ENCODE measurements around the gene PLA2G7.

PLA2G7 gene

DNA sequence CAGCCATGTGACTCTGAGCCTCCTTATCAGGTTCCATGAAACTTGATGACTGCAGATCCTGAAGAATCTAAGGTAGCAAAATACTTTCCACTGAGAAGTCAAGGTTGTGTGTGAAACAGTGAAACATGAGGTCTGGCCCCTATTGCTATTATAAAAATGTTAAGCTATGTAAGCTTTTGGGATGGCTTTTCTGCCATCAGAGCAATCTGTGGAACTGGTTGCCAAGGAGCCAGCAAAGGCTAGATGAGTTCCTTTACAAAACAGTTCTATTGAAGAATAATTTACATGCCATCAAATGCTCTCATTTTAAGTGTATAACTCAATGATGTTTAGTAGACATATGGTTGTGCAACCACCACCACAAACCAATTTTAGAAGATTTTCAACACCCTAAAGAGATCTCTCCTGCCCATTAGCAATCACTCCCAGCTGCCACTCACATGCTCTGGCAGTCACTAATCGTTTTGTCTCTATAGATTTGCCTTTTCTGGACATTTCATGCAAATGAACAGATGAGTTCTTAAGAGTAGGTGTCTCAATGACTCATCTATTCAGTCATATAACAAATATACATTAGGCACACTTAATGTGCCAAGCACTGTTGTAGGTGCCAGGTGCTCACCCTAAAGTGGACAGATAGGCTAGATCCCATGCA, 38.2 kb upstream of the PLA2G7 start:
- Histone ChIP-seq H3K36me3 (ENCODE audit: control insufficient read depth in 2 of 2, insufficient read depth in 1 of 2, low read length in 2 of 2) (no peaks in the 10 kb centered on the region), H3K4me3 (ENCODE audit: low read depth, low read length) (no peak overlapping the region), H3K27ac (ENCODE audit: extremely low read depth, low read depth, low read length) (no peak overlapping the region), H3K4me1 (ENCODE audit: control insufficient read depth, insufficient read depth, low read length) (no peaks in the 10 kb centered on the region), H3K9me3 (ENCODE audit: control insufficient read depth, insufficient read depth, low read depth, low read length) (no peaks in the 10 kb centered on the region)
- CTCF ChIA-PET: interaction anchor here (0.7 to 1.1 kb wide), 3 partner anchors 9 to 683 kb away, joined by 3 to 5 read pairs (median 4); no protein-coding TSS in a partner anchor
- TF ChIP-seq ZNF76 (tag by site-specific recombination; IDR thresholded peaks at IDR 0.05; ENCODE audit: borderline replicate concordance, low read depth) (no peak), REPIN1 (tag by site-specific recombination; IDR thresholded peaks at IDR 0.05; ENCODE audit: low read depth) (no peak), GLI2 (tag by site-specific recombination; IDR thresholded peaks at IDR 0.05; ENCODE audit: borderline replicate concordance, low read depth) (no peak), OVOL3 (tag by site-specific recombination; IDR thresholded peaks at IDR 0.05) (no peak)
- TF ChIP-seq, protein P1, sequence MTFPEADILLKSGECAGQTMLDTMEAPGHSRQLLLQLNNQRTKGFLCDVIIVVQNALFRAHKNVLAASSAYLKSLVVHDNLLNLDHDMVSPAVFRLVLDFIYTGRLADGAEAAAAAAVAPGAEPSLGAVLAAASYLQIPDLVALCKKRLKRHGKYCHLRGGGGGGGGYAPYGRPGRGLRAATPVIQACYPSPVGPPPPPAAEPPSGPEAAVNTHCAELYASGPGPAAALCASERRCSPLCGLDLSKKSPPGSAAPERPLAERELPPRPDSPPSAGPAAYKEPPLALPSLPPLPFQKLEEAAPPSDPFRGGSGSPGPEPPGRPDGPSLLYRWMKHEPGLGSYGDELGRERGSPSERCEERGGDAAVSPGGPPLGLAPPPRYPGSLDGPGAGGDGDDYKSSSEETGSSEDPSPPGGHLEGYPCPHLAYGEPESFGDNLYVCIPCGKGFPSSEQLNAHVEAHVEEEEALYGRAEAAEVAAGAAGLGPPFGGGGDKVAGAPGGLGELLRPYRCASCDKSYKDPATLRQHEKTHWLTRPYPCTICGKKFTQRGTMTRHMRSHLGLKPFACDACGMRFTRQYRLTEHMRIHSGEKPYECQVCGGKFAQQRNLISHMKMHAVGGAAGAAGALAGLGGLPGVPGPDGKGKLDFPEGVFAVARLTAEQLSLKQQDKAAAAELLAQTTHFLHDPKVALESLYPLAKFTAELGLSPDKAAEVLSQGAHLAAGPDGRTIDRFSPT (tag by site-specific recombination; IDR thresholded peaks at IDR 0.05): no peak
- POLR2A ChIA-PET: interaction anchor here (0.6 kb wide), 1 partner anchor 382 kb away, joined by 3 read pairs; no protein-coding TSS in a partner anchor

DNA sequence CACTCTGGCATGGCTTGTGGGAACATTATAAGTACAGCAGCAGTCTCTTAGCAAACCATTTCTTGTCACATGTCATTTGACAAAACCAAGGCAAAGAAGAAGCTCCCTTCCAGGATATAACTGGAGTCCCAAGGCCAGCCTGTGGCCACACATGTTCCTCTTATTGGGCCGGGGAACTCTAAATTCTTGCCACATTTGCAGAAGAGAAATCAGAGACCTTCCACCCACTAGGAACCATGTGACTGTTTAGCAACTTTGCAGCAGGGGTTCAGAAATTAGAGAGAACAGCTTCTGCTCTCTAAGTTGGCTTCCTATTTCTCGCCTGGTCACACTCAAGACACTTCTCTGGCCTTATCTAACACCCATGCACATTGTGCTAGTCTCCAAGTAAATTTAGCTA, 37.6 kb upstream of the PLA2G7 start:
- ChIA-PET POLR2A (interaction anchor here (0.6 kb wide), 1 partner anchor 383 kb away, joined by 3 read pairs; no protein-coding TSS in a partner anchor), CTCF (interaction anchor here (0.7 to 1.1 kb wide), 4 partner anchors 10 to 683 kb away, joined by 3 to 5 read pairs (median 4); no protein-coding TSS in a partner anchor)
- no peak overlapping the region for H3K4me3 ChIP-seq (ENCODE audit: low read depth, low read length)
- no peak overlapping the region for H3K27ac ChIP-seq (ENCODE audit: extremely low read depth, low read depth, low read length)
- no peaks in the 10 kb centered on the region for H3K4me1 ChIP-seq (ENCODE audit: control insufficient read depth, insufficient read depth, low read length)
- no peaks in the 10 kb centered on the region for H3K36me3 ChIP-seq (ENCODE audit: control insufficient read depth in 2 of 2, insufficient read depth in 1 of 2, low read length in 2 of 2)
- TF ChIP-seq WT1 (tag by site-specific recombination; IDR thresholded peaks at IDR 0.05): no peak
- no peak for TF ChIP-seq ZNF416 (tag by site-specific recombination; IDR thresholded peaks at IDR 0.05)
- TF ChIP-seq ZBTB7A (tag by site-specific recombination; IDR thresholded peaks at IDR 0.05; ENCODE audit: low read depth): no peak
- TF ChIP-seq ZSCAN23 (tag by site-specific recombination; IDR thresholded peaks at IDR 0.05): no peak
- TF ChIP-seq ZNF600 (tag by site-specific recombination; IDR thresholded peaks at IDR 0.05): no peak
- no peaks in the 10 kb centered on the region for H3K9me3 ChIP-seq (ENCODE audit: control insufficient read depth, insufficient read depth, low read depth, low read length)

DNA sequence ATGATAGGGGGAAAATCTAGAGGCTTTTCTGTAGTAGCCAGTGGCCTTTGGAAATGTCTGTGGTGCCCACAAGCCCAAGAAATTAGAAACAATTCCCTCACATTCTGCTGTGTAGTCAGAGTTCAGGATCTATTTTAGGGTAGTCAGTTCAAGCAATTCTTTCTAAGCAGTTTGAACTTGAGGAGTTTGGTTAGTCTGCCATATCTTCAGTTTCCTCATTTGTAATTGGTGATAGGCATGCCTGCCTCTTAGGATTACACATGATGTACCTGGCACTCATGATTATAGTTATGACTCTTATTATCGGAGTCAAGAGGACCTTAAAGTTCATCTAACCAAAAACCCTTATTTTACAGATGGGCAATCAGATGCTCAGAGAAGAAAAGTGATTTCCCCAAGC, 36.8 kb upstream of the PLA2G7 start:
- no peak for TF ChIP-seq ZNF843 (tag by site-specific recombination; IDR thresholded peaks at IDR 0.05)
- TF ChIP-seq, protein P2, sequence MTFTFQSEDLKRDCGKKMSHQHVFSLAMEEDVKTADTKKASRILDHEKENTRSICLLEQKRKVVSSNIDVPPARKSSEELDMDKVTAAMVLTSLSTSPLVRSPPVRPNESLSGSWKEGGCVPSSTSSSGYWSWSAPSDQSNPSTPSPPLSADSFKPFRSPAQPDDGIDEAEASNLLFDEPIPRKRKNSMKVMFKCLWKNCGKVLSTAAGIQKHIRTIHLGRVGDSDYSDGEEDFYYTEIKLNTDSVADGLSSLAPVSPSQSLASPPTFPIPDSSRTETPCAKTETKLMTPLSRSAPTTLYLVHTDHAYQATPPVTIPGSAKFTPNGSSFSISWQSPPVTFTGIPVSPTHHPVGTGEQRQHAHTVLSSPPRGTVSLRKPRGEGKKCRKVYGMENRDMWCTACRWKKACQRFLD (tag by site-specific recombination; IDR thresholded peaks at IDR 0.05): no peak
- no peak for TF ChIP-seq KLF10 (tag by site-specific recombination; IDR thresholded peaks at IDR 0.05)
- TF ChIP-seq ZNF670 (tag by site-specific recombination; IDR thresholded peaks at IDR 0.05; ENCODE audit: low read depth): no peak
- TF ChIP-seq, protein P3, sequence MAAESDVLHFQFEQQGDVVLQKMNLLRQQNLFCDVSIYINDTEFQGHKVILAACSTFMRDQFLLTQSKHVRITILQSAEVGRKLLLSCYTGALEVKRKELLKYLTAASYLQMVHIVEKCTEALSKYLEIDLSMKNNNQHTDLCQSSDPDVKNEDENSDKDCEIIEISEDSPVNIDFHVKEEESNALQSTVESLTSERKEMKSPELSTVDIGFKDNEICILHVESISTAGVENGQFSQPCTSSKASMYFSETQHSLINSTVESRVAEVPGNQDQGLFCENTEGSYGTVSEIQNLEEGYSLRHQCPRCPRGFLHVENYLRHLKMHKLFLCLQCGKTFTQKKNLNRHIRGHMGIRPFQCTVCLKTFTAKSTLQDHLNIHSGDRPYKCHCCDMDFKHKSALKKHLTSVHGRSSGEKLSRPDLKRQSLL (tag by site-specific recombination; IDR thresholded peaks at IDR 0.05): no peak
- TF ChIP-seq, protein P4, sequence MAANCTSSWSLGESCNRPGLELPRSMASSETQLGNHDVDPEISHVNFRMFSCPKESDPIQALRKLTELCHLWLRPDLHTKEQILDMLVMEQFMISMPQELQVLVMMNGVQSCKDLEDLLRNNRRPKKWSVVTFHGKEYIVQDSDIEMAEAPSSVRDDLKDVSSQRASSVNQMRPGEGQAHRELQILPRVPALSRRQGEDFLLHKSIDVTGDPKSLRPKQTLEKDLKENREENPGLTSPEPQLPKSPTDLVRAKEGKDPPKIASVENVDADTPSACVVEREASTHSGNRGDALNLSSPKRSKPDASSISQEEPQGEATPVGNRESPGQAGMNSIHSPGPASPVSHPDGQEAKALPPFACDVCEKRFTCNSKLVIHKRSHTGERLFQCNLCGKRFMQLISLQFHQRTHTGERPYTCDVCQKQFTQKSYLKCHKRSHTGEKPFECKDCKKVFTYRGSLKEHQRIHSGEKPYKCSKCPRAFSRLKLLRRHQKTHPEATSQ (tag by site-specific recombination; IDR thresholded peaks at IDR 0.05): no peak
- TF ChIP-seq, protein P5, sequence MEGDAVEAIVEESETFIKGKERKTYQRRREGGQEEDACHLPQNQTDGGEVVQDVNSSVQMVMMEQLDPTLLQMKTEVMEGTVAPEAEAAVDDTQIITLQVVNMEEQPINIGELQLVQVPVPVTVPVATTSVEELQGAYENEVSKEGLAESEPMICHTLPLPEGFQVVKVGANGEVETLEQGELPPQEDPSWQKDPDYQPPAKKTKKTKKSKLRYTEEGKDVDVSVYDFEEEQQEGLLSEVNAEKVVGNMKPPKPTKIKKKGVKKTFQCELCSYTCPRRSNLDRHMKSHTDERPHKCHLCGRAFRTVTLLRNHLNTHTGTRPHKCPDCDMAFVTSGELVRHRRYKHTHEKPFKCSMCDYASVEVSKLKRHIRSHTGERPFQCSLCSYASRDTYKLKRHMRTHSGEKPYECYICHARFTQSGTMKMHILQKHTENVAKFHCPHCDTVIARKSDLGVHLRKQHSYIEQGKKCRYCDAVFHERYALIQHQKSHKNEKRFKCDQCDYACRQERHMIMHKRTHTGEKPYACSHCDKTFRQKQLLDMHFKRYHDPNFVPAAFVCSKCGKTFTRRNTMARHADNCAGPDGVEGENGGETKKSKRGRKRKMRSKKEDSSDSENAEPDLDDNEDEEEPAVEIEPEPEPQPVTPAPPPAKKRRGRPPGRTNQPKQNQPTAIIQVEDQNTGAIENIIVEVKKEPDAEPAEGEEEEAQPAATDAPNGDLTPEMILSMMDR (tag by site-specific recombination; IDR thresholded peaks at IDR 0.05): no peak
- TF ChIP-seq ZNF654 (tag by site-specific recombination; IDR thresholded peaks at IDR 0.05; ENCODE audit: low read depth): no peak
- TF ChIP-seq, protein P6, sequence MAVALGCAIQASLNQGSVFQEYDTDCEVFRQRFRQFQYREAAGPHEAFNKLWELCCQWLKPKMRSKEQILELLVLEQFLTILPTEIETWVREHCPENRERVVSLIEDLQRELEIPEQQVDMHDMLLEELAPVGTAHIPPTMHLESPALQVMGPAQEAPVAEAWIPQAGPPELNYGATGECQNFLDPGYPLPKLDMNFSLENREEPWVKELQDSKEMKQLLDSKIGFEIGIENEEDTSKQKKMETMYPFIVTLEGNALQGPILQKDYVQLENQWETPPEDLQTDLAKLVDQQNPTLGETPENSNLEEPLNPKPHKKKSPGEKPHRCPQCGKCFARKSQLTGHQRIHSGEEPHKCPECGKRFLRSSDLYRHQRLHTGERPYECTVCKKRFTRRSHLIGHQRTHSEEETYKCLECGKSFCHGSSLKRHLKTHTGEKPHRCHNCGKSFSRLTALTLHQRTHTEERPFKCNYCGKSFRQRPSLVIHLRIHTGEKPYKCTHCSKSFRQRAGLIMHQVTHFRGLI (tag by site-specific recombination; IDR thresholded peaks at IDR 0.05): no peak
- TF ChIP-seq ZNF624 (tag by site-specific recombination; IDR thresholded peaks at IDR 0.05): no peak
- H3K27ac ChIP-seq (ENCODE audit: extremely low read depth, low read depth, low read length): no peak overlapping the region

More for the DNA sequence above, 36.8 kb upstream of the PLA2G7 start:
- POLR2A ChIA-PET: interaction anchor here (1.1 kb wide), 1 partner anchor 22 kb away, joined by 9 read pairs; no protein-coding TSS in a partner anchor
- Histone ChIP-seq H3K36me3 (ENCODE audit: control insufficient read depth in 2 of 2, insufficient read depth in 1 of 2, low read length in 2 of 2) (no peaks in the 10 kb centered on the region), H3K4me1 (ENCODE audit: control insufficient read depth, insufficient read depth, low read length) (no peaks in the 10 kb centered on the region), H3K9me3 (ENCODE audit: control insufficient read depth, insufficient read depth, low read depth, low read length) (peaks cover under 1% of the 10 kb centered on the region; the same call in 1 of the 2 replicates), H3K4me3 (ENCODE audit: low read depth, low read length) (no peak overlapping the region)
- CTCF ChIA-PET: interaction anchor here (0.9 to 1.0 kb wide), 2 partner anchors 76 to 551 kb away, joined by 3 read pairs; no protein-coding TSS in a partner anchor
